ENCODE data around the gene CCDC148. TPM values are rescaled to one million over a fixed set of nuclear protein-coding genes. Genes with fewer than 3 reads are reported as not detected.

Gene CCDC148
- total RNA-seq, 4 donors from 2014 or later = 0.66 TPM; not detected in 3

DNA sequence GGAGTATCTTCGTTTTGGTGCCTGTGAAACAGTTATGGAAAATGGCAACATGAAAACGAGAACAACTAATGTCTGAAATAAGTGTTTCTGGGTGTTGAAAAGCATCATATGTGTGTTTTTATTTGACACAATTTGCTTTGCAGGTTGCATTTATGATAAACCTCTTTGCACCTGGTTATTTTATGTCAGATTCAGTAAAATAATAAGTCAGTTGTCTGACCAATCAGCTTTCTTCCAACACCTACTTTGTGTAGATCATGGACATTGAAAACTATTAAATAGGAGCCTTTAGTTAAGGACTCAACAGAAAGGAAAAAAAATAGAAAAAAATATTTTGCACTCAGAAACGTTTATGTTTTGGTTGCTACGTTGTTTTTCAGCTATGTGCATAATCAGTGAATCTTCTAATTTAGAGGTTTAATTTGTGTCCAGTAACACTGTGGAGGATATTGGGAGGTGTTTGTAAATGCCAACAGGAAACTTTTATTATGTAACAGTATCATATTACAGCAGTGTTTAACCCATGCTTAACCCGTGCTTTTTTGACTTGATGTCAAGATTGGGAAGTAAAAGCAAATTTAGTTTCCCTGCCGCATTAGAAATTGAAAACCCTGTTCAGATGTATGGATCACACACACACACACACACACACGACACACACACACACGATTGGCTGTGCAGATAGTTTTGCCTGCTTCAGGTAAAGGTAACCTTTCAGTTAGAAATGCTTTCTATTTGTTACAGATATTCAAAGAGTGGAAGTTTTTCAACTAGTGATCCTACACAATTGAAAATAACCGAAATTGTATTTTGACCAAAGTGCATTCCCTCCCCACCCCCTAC lies 2.8 kb upstream of the CCDC148 start:
- H3K4me1 ChIP-seq = peaks cover 18 to 24% of the 10 kb centered on the region in 2 donors
- H3K27ac ChIP-seq = no peak overlapping the region
- H3K4me3 ChIP-seq = peak overlapping the region in 2 of 4 donors; percentile 13 to 81
- TF ChIP-seq, protein P1, sequence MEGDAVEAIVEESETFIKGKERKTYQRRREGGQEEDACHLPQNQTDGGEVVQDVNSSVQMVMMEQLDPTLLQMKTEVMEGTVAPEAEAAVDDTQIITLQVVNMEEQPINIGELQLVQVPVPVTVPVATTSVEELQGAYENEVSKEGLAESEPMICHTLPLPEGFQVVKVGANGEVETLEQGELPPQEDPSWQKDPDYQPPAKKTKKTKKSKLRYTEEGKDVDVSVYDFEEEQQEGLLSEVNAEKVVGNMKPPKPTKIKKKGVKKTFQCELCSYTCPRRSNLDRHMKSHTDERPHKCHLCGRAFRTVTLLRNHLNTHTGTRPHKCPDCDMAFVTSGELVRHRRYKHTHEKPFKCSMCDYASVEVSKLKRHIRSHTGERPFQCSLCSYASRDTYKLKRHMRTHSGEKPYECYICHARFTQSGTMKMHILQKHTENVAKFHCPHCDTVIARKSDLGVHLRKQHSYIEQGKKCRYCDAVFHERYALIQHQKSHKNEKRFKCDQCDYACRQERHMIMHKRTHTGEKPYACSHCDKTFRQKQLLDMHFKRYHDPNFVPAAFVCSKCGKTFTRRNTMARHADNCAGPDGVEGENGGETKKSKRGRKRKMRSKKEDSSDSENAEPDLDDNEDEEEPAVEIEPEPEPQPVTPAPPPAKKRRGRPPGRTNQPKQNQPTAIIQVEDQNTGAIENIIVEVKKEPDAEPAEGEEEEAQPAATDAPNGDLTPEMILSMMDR (IDR thresholded peaks at IDR 0.05 in 4 of 5, conservative IDR thresholded peaks at IDR 0.05 in 1 of 5) = no peak
- no peak for TF ChIP-seq POLR2A (IDR thresholded peaks at IDR 0.05)
- in situ Hi-C loops (cut with MboI; ENCODE audit: low sequenced_read_pairs in 4 of 4) = no loop called here
- intact Hi-C loops (cut with DNase I; ENCODE audit: low total_unique reads) = loop anchor here (5.0 kb wide), 2 partner anchors 293 to 1158 kb away; partner anchors contain the start of gene BAZ2B
- no peaks in the 10 kb centered on the region for H3K36me3 ChIP-seq
- H3K27me3 ChIP-seq = no peaks in the 10 kb centered on the region
- ATAC-seq = no peak
- DNase-seq = no peak
- H3K9me3 ChIP-seq = no peaks in the 10 kb centered on the region

DNA sequence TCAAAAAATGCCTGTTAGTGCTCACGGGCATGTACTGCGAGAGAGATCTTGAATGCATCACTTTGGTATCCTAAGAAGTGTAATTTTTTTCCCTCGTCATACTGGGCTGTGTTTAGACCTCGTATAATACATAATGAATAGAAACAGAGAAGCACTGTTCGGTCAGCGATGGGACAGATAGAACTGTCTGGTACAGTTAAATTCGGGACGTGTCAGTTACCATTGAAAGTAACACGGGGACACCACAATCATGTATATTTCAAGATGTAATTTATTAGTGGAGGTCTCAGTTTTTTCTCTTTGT lies 2.0 kb upstream of the CCDC148 start:
- no peaks in the 10 kb centered on the region for H3K27me3 ChIP-seq
- no peaks in the 10 kb centered on the region for H3K9me3 ChIP-seq
- ATAC-seq (no peak), DNase-seq (no peak)
- H3K36me3 ChIP-seq = no peaks in the 10 kb centered on the region
- peak overlapping the region in 3 of 4 donors; percentile 83 to 96 (median 88) for H3K27ac ChIP-seq
- H3K4me3 ChIP-seq = peak overlapping the region; percentile 79 to 91 (median 80)
- H3K4me1 ChIP-seq = peaks cover 18 to 24% of the 10 kb centered on the region in 2 donors
- intact Hi-C loops (cut with DNase I; ENCODE audit: low total_unique reads) (loop anchor here (5.0 kb wide), 2 partner anchors 294 to 1159 kb away; partner anchors contain the start of gene BAZ2B), in situ Hi-C loops (cut with MboI; ENCODE audit: low sequenced_read_pairs in 4 of 4) (no loop called here)
- TF ChIP-seq, protein P1 (IDR thresholded peaks at IDR 0.05 in 4 of 5, conservative IDR thresholded peaks at IDR 0.05 in 1 of 5) = no peak
- TF ChIP-seq POLR2A (IDR thresholded peaks at IDR 0.05) = no peak

DNA sequence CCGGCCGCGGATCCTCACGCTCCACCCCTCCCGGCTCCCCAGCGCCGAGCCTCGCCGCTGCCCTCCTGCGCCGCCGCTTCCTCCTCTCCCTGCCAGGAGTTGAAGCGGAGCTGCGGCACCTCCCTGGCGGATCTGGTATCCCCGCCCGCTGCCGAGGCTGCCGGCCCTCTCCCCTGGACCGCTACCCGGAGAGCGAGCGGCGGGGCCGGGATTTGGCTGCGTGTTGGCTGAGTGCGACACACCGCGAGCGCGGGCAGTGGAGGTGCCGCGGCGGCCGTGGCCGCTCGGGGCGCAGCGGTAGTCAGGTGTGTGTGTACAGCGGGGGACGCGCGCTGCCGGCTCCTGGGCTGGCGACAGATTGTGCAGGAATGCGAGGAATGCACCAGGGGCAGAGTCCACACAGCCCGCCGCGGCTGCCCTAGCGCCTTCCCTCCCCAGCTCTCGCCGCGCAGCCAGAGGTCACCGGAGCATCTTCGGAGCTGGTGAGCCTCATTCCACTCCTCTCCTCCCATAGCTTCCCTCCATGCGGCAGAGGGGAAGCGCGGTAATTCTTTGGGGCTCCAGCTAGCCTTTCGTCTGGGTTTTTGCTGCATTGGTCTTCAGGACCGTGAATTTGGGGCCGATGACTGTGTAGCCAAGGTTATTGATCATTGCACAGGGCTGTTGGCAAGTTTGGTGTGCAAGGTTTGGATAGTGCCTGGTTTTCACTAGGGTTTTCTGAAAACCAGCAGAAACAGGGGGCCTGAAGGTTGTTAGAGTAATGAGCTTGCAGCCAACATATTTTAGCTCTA lies 1.5 kb upstream of the CCDC148 start:
- Histone ChIP-seq H3K9me3 (no peaks in the 10 kb centered on the region), H3K36me3 (no peaks in the 10 kb centered on the region), H3K27ac (peak overlapping the region; percentile 83 to 96 (median 90)), H3K27me3 (no peaks in the 10 kb centered on the region), H3K4me3 (peak overlapping the region; percentile 79 to 91 (median 80)), H3K4me1 (peaks cover 18 to 24% of the 10 kb centered on the region in 2 donors)
- in situ Hi-C loops (cut with MboI; ENCODE audit: low sequenced_read_pairs in 4 of 4) (no loop called here), intact Hi-C loops (cut with DNase I; ENCODE audit: low total_unique reads) (loop anchor here (5.0 kb wide), 2 partner anchors 294 to 1159 kb away; partner anchors contain the start of gene BAZ2B)
- peak; percentile 65 for ATAC-seq
- TF ChIP-seq POLR2A (IDR thresholded peaks at IDR 0.05) = peak in 1 of 2 donors; percentile 25
- TF ChIP-seq, protein P1 (IDR thresholded peaks at IDR 0.05 in 4 of 5, conservative IDR thresholded peaks at IDR 0.05 in 1 of 5) = peak in 4 of 5 experiments; percentile 12 to 49 (median 42)
- peak in 1 of 2 donors; percentile 37 for DNase-seq

DNA sequence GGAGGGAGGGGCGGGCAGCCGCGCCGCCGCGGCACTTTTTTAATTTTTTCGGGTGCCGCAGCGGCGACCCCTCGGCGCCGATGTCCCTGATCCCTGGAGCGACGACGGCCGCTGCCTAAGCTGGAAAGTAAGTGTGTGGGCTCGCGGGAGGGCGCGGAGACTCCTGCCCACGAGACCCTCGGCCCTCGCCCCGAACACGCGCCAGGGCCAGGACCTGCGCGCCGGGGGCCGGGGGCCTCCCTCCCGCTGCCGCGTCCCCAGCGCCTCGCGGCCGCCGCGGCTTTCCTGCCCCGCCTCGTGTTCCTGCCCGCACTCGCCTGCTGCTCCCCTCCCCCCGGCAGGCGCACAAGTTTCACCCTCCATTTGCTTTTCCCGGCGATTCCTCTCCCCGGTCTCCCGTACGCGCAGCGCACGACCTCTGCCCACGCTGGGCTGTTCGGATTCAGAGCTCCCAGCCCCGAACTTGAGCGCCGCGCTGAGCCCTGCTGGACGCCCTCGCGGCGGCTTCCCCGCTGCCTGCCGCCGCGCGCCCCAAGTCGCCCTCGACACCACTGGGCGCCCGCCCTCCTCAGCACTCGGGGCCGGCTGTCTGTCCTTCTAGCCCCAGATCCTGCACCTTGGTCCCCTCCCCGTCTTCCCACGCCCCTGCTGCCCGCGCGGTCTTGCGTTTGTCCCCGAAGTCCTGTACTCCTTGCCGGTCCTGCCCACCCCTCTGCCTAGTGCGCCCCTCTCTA lies 706 bp upstream of the CCDC148 start:
- H3K4me3 ChIP-seq = peak overlapping the region; percentile 79 to 91 (median 80)
- no peaks in the 10 kb centered on the region for H3K9me3 ChIP-seq
- TF ChIP-seq, protein P1 (IDR thresholded peaks at IDR 0.05 in 4 of 5, conservative IDR thresholded peaks at IDR 0.05 in 1 of 5) = no peak
- ATAC-seq = peak; percentile 56 to 58
- DNase-seq = peak; percentile 16 to 33
- H3K36me3 ChIP-seq = no peaks in the 10 kb centered on the region
- peaks cover 18 to 24% of the 10 kb centered on the region in 2 donors for H3K4me1 ChIP-seq
- in situ Hi-C loops (cut with MboI; ENCODE audit: low sequenced_read_pairs in 4 of 4) = no loop called here
- intact Hi-C loops (cut with DNase I; ENCODE audit: low total_unique reads) = loop anchor here (5.0 kb wide), 2 partner anchors 295 to 1160 kb away; partner anchors contain the start of gene BAZ2B
- H3K27me3 ChIP-seq = no peaks in the 10 kb centered on the region
- H3K27ac ChIP-seq = peak overlapping the region; percentile 83 to 96 (median 90)
